Frontal cortex (tissue), 4 donors: Measurements from ENCODE around the gene ADCY4. TPM values are rescaled to one million over a fixed set of nuclear protein-coding genes. Genes with fewer than 3 reads are reported as not detected.
"Not testable (repeated sequence)": the region's sequence is repeated elsewhere in the genome, so short reads cannot be mapped to it uniquely, and the experiment has no call there.

Experiments used
- DNase-seq, 2 donors: peaks; one replicate each; pipeline ENCODE4 v3.0.0; 2012; ENCODE audit warnings: low spot score in 2 of 2
- FAIRE-seq: peaks from 2 replicates; lab custom pipeline; 2012; peaks lifted over from hg19 to GRCh38; lab: Jason Lieb, UNC
- total RNA-seq: library from RNA; depleted of rRNA; stranded (reverse); fragments of >200 nt; gene quantifications from one replicate; pipeline ENCODE4 v1.2.3, GENCODE V29; 2014
- donor health status: control.
- donor health status: control.
- donor health status: control.

The ADCY4 gene
- total RNA-seq, 1 donor from 2014 or later: 0.82 TPM

GRCh38 chr14:24342889-24343288 is 8.0 kb upstream of the ADCY4 start:
- no peak for DNase-seq
- no peak for FAIRE-seq

GRCh38 chr14:24340606-24341005 is 5.7 kb upstream of the ADCY4 start:
- FAIRE-seq: no peak
- DNase-seq: no peak

GRCh38 chr14:24339284-24340151 is 4.6 kb upstream of the ADCY4 start, which contains the start of gene RIPK3:
Gene RIPK3 (minus strand): TSS chr14:24339991. CDS start chr14:24339826, 165 bp downstream.
- FAIRE-seq (no peak), DNase-seq (no peak)

- DNase-seq (no peak), FAIRE-seq (no peak)
Observed at GRCh38 chr14:24338843-24339242, 4.0 kb upstream of the ADCY4 start.

GRCh38 chr14:24337824-24338175 is 2.9 kb upstream of the ADCY4 start:
- FAIRE-seq (no peak), DNase-seq (no peak)

- FAIRE-seq: no peak
Observed at GRCh38 chr14:24337144-24337823, 2.4 kb upstream of the ADCY4 start.

GRCh38 chr14:24335461-24336171 is 745 bp upstream of the ADCY4 start:
- no peak for FAIRE-seq
- peak in 1 of 2 donors; percentile 19 for DNase-seq

More at GRCh38 chr14:24337144-24337823, 2.4 kb upstream of the ADCY4 start:
- peak in 1 of 2 donors; percentile 1 for DNase-seq

GRCh38 chr14:24332268-24332993 is 2.4 kb downstream of the ADCY4 start:
- no peak for FAIRE-seq
- peak; percentile 83 to 89 for DNase-seq

GRCh38 chr14:24331731-24332267 is 3.1 kb downstream of the ADCY4 start:
- no peak for DNase-seq

GRCh38 chr14:24330973-24331674 is 3.7 kb downstream of the ADCY4 start:
- no peak for DNase-seq
- FAIRE-seq: no peak

More at GRCh38 chr14:24331731-24332267, 3.1 kb downstream of the ADCY4 start:
- no peak for FAIRE-seq

GRCh38 chr14:24329736-24330135 is 5.1 kb downstream of the ADCY4 start:
- DNase-seq (no peak), FAIRE-seq (no peak)

- DNase-seq: no peak
- no peak for FAIRE-seq
Observed at GRCh38 chr14:24329073-24329663, 5.7 kb downstream of the ADCY4 start.

GRCh38 chr14:24327914-24328313 is 7.0 kb downstream of the ADCY4 start:
- not testable (repeated sequence) for FAIRE-seq, DNase-seq

- DNase-seq (no peak), FAIRE-seq (no peak)
Observed at GRCh38 chr14:24327303-24327702, 7.6 kb downstream of the ADCY4 start.

GRCh38 chr14:24325963-24326362 is 8.9 kb downstream of the ADCY4 start:
- DNase-seq (no peak), FAIRE-seq (no peak)

GRCh38 chr14:24325041-24325530 is 9.8 kb downstream of the ADCY4 start:
- FAIRE-seq (no peak), DNase-seq (no peak)

GRCh38 chr14:24324024-24324423 is 10.8 kb downstream of the ADCY4 start:
- no peak for FAIRE-seq
- DNase-seq: no peak

- no peak for DNase-seq
- no peak for FAIRE-seq
Observed at GRCh38 chr14:24323341-24323740, 11.5 kb downstream of the ADCY4 start.
